Neural crest cell (in vitro differentiated cells): Measurements from ENCODE around the gene CPT1C. TPM values are rescaled to one million over a fixed set of nuclear protein-coding genes. Genes with fewer than 3 reads are reported as not detected.

ENCODE experiments used
- DNase-seq: peaks from one replicate; pipeline ENCODE4 v3.0.0; 2021; ENCODE audit warnings: low read depth, mixed read lengths, low spot score
- H3K27ac Mint-ChIP-seq: one replicate; pipeline ENCODE4 v1.8.0; 2021; ENCODE audit warnings: mild to moderate bottlenecking, mixed read lengths; ENCODE audit not compliant: unreplicated experiment
- H3K27me3 Mint-ChIP-seq: 2 replicates; pipeline ENCODE4 v1.8.0; 2021; ENCODE audit warnings: low read depth, mild to moderate bottlenecking, mixed read lengths
- H3K36me3 Mint-ChIP-seq: 2 replicates; pipeline ENCODE4 v1.8.0; 2021; ENCODE audit warnings: low read depth, mild to moderate bottlenecking, mixed read lengths
- H3K4me1 Mint-ChIP-seq: 2 replicates; pipeline ENCODE4 v1.8.0; 2021; ENCODE audit warnings: mixed read lengths
- H3K4me3 Mint-ChIP-seq: one replicate; pipeline ENCODE4 v1.8.0; 2021; ENCODE audit warnings: mild to moderate bottlenecking, mixed read lengths
- H3K9me3 Mint-ChIP-seq: 2 replicates; pipeline ENCODE4 v1.8.0; 2021; ENCODE audit warnings: mixed read lengths
- total RNA-seq: library from RNA; stranded (reverse); gene quantifications from 2 replicates; pipeline ENCODE4 v1.2.1, GENCODE V29; 2021
- TF ChIP-seq, protein P1 (sequence below): fragments of 200-600 bp; sonication (generic); conservative IDR thresholded peaks from 2 replicates; pipeline ENCODE4 v1.5.0; 2021; ENCODE audit warnings: antibody characterized with exemption, mild to moderate bottlenecking

CPT1C gene
- total RNA-seq, 1 donor from 2014 or later: 87.7 TPM

DNA sequence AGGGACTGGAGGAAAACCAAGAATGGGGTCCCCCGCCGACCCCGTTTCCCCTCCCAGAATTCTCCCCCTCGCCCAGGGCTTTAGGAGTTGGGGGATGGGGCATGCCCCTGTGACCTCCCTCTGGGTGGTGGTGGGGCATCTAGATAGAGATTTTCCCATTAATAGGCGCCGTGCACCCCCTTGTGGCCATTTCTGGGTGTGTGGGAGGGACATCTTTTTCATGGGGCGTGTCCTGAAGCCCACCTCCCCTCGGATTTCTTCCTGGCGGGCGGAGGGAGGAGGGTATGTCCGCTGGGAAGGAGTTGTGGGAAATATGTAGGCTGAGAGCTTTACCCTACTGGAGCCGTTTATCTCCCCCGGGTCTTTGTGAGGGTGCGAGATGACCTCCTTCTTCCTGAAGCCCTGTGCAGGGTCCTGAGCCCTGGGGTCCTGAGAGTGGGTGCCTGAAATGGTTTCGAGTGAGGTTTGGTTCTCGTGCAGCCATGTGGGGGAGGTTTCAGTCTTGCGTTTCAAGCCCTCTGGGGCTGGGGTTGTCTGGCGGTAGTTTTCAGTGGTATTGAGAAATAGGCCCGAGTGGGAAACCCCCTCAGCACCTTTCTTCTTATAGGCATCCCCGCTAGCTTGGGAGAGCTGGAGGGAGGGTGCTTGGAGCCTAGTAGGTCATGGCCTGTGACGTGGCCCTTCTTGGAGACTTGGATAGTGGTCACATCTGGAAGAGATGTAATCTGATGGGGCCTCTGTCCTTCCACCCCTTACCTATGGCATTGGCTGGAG is 12.8 kb upstream of the CPT1C start:
- H3K4me1 Mint-ChIP-seq: peaks cover 34% of the 10 kb centered on the region
- peaks cover 9% of the 10 kb centered on the region for H3K36me3 Mint-ChIP-seq
- TF ChIP-seq, protein P1, sequence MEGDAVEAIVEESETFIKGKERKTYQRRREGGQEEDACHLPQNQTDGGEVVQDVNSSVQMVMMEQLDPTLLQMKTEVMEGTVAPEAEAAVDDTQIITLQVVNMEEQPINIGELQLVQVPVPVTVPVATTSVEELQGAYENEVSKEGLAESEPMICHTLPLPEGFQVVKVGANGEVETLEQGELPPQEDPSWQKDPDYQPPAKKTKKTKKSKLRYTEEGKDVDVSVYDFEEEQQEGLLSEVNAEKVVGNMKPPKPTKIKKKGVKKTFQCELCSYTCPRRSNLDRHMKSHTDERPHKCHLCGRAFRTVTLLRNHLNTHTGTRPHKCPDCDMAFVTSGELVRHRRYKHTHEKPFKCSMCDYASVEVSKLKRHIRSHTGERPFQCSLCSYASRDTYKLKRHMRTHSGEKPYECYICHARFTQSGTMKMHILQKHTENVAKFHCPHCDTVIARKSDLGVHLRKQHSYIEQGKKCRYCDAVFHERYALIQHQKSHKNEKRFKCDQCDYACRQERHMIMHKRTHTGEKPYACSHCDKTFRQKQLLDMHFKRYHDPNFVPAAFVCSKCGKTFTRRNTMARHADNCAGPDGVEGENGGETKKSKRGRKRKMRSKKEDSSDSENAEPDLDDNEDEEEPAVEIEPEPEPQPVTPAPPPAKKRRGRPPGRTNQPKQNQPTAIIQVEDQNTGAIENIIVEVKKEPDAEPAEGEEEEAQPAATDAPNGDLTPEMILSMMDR: peak; percentile 79
- peak overlapping the region; percentile 99 for H3K4me3 Mint-ChIP-seq
- H3K27ac Mint-ChIP-seq: peak overlapping the region; percentile 96
- peaks cover 6% of the 10 kb centered on the region for H3K27me3 Mint-ChIP-seq
- H3K9me3 Mint-ChIP-seq: no peaks in the 10 kb centered on the region
- DNase-seq: peak; percentile 93

DNA sequence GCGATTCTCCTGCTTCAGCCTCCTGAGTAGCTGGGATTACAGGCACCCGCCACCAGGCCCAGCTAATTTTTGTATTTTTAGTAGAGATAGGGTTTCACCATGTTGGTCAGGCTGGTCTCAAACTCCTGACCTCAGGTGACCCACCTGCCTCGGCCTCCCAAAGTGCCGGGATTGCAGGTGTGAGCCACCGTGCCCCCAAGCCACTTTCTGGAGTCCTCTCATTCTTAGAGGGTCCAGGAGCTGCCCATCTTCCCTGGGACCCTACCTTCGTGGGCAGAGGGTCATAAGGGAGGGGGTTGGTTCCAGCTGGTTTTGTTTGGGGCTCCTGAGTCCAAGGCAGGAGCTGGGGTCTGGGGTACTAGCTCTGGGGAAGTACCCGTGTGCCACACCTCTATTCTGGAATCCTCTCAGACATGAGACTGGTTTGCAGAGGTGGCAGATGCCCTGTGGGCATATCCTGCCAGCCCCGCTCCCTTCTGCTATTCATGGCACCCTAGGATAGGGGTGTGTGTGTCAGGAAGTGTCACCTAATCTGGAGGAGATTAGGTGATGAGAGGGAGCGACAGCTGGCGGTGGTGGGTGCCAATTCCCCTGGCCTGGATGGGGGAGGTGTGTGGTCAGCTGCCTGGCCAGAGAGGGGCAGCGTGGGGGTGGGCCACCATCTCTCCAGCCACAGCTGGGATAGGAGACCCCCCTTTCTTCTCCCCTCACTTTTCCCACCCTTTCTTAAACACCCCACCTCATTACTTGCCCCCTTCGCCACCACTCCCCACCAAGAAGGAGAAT is 11.7 kb upstream of the CPT1C start:
- TF ChIP-seq, protein P1: no peak
- H3K9me3 Mint-ChIP-seq: no peaks in the 10 kb centered on the region
- H3K27ac Mint-ChIP-seq: no peak overlapping the region

DNA sequence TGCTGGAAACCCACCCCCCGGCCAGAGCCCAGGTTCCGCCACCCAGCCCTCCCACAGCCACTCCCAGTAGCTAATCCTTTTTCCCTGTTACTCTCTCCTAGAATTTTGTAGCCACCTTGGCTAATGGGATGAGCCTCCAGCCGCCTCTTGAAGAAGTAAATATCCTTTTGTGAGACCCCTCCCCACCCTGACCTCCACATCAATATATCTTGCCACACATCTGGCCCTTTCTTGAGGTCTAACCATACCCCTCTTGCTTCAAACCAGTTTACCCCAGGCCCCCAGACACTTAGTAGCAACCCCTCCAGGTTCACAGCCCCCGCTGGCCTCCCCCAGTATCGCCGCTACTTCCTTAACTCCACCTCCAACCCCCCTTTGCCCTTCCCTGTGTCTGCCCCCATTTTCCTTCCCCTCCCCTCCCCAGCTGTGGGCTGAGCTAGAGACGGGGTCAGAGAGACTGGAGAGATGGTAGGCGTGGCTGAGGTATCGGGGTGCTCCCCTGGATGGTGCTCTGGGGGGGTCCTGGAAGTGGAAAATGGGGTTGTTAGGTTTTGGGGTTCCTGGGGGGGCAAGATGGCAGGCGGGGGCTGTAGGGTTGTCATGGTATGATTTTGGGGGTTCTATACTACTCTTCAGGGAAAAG is 11.0 kb upstream of the CPT1C start:
- Mint-ChIP-seq H3K27ac (no peak overlapping the region), H3K27me3 (peaks cover 6% of the 10 kb centered on the region), H3K36me3 (peaks cover 7% of the 10 kb centered on the region), H3K9me3 (no peaks in the 10 kb centered on the region), H3K4me3 (peak overlapping the region; percentile 99), H3K4me1 (peaks cover 34% of the 10 kb centered on the region)
- DNase-seq: no peak
- TF ChIP-seq, protein P1: no peak

More for the DNA sequence above, 11.7 kb upstream of the CPT1C start:
- no peak for DNase-seq
- Mint-ChIP-seq H3K4me3 (peak overlapping the region; percentile 99), H3K36me3 (peaks cover 7% of the 10 kb centered on the region), H3K4me1 (peaks cover 34% of the 10 kb centered on the region), H3K27me3 (peaks cover 6% of the 10 kb centered on the region)

DNA sequence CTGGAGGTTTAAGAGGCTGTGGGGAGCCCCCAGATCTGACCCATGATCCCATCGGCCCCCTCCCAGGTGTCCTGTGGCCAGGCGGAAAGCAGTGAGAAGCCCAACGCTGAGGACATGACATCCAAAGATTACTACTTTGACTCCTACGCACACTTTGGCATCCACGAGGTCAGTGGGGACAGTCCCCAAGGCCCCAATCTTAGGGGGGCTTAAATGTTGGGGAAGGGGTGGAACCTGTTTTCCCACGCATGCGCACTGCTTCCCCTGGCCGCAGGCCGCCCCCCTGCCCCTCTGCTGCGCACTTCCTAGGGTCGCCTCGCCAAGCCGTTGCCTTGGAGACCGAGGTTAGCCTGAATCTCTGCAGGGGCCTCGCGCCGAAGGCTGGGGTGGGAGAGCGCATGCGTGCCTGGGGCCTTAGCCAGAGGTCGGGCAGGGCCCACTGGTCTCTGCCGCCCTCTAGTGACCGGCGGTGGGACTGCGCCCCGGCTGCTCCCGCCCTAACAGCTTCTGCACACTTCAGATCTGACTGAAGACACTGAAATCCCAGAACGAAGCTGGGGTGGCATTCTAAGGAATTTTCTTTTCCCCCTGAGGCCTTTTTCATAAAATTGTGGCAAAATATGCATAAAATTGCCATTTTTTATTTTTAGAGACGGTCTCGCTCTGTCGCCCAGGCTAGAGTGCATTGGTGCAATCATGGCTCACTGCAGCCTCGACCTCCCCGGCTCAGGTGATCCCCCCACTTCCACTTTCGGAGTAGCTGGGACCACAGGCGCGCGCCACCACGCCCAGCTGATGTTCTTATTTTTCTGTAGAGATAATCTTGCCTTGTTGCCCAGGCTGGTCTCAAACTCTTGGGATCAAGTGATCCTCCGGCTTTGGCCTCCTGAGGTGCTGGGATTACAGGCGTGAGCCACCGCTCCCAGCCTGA is 10.2 kb upstream of the CPT1C start:
- H3K27me3 Mint-ChIP-seq: peaks cover 6% of the 10 kb centered on the region
- peak; percentile 100 for DNase-seq
- peaks cover 34% of the 10 kb centered on the region for H3K4me1 Mint-ChIP-seq
- TF ChIP-seq, protein P1: peak; percentile 99
- peaks cover 10% of the 10 kb centered on the region for H3K36me3 Mint-ChIP-seq
- H3K9me3 Mint-ChIP-seq: no peaks in the 10 kb centered on the region
- H3K27ac Mint-ChIP-seq: peak overlapping the region; percentile 35
- H3K4me3 Mint-ChIP-seq: peak overlapping the region; percentile 99
